GM12801 (cell line): ENCODE results near the gene RERG.

Experiments
- CTCF ChIP-seq: IDR thresholded peaks from one replicate; pipeline ENCODE4 v1.5.1; 2011; ENCODE audit warnings: control low read depth; ENCODE audit not compliant: insufficient read length; ENCODE audit errors: extremely low read depth

Gene RERG

DNA sequence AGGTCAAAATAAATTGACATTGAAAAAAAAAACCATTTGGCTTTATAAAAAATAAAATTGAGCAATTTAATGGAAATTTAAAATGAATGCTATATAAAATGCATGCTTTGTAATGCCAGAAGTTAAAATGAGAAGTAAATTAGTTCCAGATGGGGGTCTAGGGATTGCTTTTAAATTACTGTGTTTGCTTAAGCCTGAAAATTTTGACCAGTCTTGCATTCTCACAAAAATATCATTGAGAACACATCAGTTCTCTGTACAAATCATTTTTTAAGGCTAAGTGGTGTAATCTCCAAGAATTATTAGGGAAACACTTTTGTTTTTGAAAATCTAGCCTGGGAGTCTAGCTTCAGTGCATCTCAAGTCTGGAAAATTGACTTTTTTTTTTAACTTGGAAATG lies 90.7 kb downstream of the RERG start:
- TF ChIP-seq CTCF = no peak

- TF ChIP-seq CTCF = no peak
Observed at GRCh38 chr12:15123401-15123800, 97.8 kb downstream of the RERG start.

GRCh38 chr12:15122344-15122743 lies 98.9 kb downstream of the RERG start:
- TF ChIP-seq CTCF = no peak

DNA sequence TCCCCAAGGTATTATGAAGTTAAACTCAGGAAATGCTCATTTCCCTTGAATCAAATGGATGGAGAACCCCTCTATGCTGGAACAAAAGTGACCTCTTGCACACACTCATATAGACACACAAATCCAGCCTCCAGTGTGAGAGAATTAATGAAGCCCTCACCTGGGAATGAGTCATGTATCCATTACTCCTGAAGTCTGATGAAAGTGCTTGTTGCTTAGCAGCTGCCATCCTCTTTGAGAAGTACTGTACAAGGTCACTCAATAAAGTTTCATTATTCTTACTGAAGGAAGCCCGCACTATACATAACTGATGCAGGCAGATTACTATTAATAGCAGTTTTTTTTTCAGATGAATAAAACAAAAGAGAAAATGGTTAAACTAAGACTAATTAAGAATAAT lies 102.3 kb downstream of the RERG start:
- TF ChIP-seq CTCF = no peak

DNA sequence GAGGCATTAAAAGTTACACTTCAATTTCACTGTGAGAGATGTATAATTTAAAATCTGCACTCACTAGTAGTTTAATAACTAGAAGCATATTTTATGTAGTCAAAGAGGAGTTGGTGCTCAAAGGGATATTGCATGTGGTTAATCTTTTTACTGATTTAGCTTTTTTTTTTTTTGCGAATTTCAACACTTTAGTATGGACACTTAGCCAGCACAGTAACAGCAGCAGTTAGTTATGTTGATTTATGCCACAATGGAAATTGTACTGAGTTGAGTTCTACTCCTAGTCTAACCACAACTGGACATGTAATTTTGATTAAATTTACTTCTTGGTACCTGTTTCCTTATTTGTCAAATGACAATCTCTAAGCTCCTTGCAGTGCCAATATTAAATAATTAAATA lies 104.2 kb downstream of the RERG start:
- no peak for TF ChIP-seq CTCF

- TF ChIP-seq CTCF = no peak
Observed at GRCh38 chr12:15116086-15116485, 105.1 kb downstream of the RERG start.

- no peak for TF ChIP-seq CTCF
Observed at GRCh38 chr12:15115434-15115833, 105.8 kb downstream of the RERG start.

DNA sequence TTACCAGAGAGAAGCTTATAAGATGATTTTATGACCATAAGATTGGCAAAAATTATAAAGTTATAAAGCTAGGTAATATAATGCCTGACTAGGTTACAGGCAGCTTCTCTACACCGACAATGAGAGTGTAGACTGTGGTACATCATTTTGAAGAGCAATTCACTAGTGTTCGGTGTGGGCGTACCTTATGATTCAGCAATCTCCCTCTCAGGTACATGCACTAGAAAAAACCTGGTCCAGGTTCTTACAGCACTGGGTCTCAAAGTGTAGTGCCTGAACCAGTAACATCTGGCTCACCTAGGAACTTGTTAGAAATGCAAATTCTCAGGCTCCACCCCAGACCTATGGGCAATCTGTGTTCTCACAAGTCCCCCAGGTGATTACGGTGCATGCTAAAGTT lies 106.7 kb downstream of the RERG start:
- TF ChIP-seq CTCF = no peak
